Esophagus muscularis mucosa (tissue), 3 donors: ENCODE results near the gene METTL5.

Experiments
- CTCF ChIP-seq, 3 experiments: fragments of 200-600 bp in 2 of 3; fragments of 450-650 bp in 1 of 3; sonication (generic) in 2 of 3; IDR thresholded peaks; one replicate each; pipeline ENCODE4 v1.5.1; 2017 to 2019; ENCODE audit warnings: antibody characterized with exemption in 3 of 3, mild to moderate bottlenecking in 2 of 3, moderate library complexity in 1 of 3
- EP300 ChIP-seq: sonication (generic); formaldehyde crosslinking; IDR thresholded peaks from one replicate; pipeline ENCODE4 v1.6.1; 2017; ENCODE audit warnings: antibody characterized with exemption

GRCh38 chr2:169845016-169845415, 20.3 kb upstream of the METTL5 start:
- no peak for TF ChIP-seq CTCF (IDR thresholded peaks at IDR 0.05)
- TF ChIP-seq EP300: no peak
